NCI-H2107 (cell line): ENCODE data around the gene GNS.
"Not testable (repeated sequence)": the region's sequence is repeated elsewhere in the genome, so short reads cannot be mapped to it uniquely, and the experiment has no call there.

Experiments used
- DNase-seq: peaks from one replicate; lab custom pipeline; 2025; lab: John Stamatoyannopoulos, UW

The GNS gene

GRCh38 chr12:64695550-64695949 lies 63.7 kb downstream of the GNS start:
- no peak for DNase-seq

- DNase-seq: no peak
Observed at GRCh38 chr12:64694130-64695040, 64.8 kb downstream of the GNS start.

- peak; percentile 88 for DNase-seq
Observed at GRCh38 chr12:64691795-64692583, 67.2 kb downstream of the GNS start.

GRCh38 chr12:64691227-64691794 lies 67.9 kb downstream of the GNS start:
- DNase-seq: peak; percentile 52

GRCh38 chr12:64690236-64690635 lies 69.0 kb downstream of the GNS start:
- not testable (repeated sequence) for DNase-seq

- no peak for DNase-seq
Observed at GRCh38 chr12:64688715-64689114, 70.5 kb downstream of the GNS start.

- DNase-seq: no peak
Observed at GRCh38 chr12:64688219-64688618, 71.0 kb downstream of the GNS start.

GRCh38 chr12:64687816-64688215 lies 71.4 kb downstream of the GNS start:
- no peak for DNase-seq

GRCh38 chr12:64685605-64686004 lies 73.6 kb downstream of the GNS start:
- DNase-seq: no peak

GRCh38 chr12:64685050-64685449 lies 74.2 kb downstream of the GNS start:
- DNase-seq: no peak

GRCh38 chr12:64683816-64684543 lies 75.2 kb downstream of the GNS start:
- DNase-seq: no peak

GRCh38 chr12:64682572-64683277 lies 76.5 kb downstream of the GNS start:
- DNase-seq: no peak

GRCh38 chr12:64681200-64682052 lies 77.8 kb downstream of the GNS start:
- DNase-seq: no peak

GRCh38 chr12:64680235-64680634 lies 79.0 kb downstream of the GNS start:
- DNase-seq: no peak

GRCh38 chr12:64679487-64680001 lies 79.7 kb downstream of the GNS start:
- DNase-seq: peak; percentile 44

- DNase-seq: no peak
Observed at GRCh38 chr12:64678835-64679234, 80.4 kb downstream of the GNS start.

GRCh38 chr12:64678248-64678647 lies 81.0 kb downstream of the GNS start:
- DNase-seq: no peak

GRCh38 chr12:64675795-64676194 lies 83.4 kb downstream of the GNS start:
- DNase-seq: no peak

GRCh38 chr12:64674367-64674922 lies 84.8 kb downstream of the GNS start:
- DNase-seq: no peak
